K562 (cell line): Measurements from ENCODE around the gene SPINT2. TPM values are rescaled to one million over a fixed set of nuclear protein-coding genes. Genes with fewer than 3 reads are reported as not detected.

ENCODE experiments used
- ARID4B ChIP-seq: sonication (generic); formaldehyde crosslinking; IDR thresholded peaks from 2 replicates; pipeline ENCODE4 v1.8.0; 2022; ENCODE audit warnings: mild to moderate bottlenecking, missing genetic modification reagents
- CBFA2T3 ChIP-seq: fragments of 450-650 bp; IDR thresholded peaks from 2 replicates; pipeline ENCODE4 v1.6.1; 2017
- ELF4 ChIP-seq: fragments of 450-650 bp; formaldehyde crosslinking; IDR thresholded peaks from 2 replicates; pipeline ENCODE4 v1.4.0; 2022; ENCODE audit warnings: missing genetic modification characterization
- HDAC1 ChIP-seq, 2 experiments: fragments of 450-650 bp; IDR thresholded peaks; 2 replicates each; pipeline ENCODE4 v1.6.1; 2016 to 2017; ENCODE audit warnings: inconsistent platforms in 1 of 2, mild to moderate bottlenecking in 1 of 2, moderate library complexity in 1 of 2
- HMGN3 ChIP-seq: IDR thresholded peaks from 2 replicates; pipeline ENCODE4 v1.6.1; 2011; ENCODE audit warnings: borderline replicate concordance, low read depth, mild to moderate bottlenecking, mixed read lengths, low read length; ENCODE audit not compliant: insufficient read length; ENCODE audit errors: extremely low read depth
- L3MBTL2 ChIP-seq: fragments of 450-650 bp; IDR thresholded peaks from 2 replicates; pipeline ENCODE4 v1.6.1; 2016; ENCODE audit warnings: mild to moderate bottlenecking, moderate library complexity
- LARP7 ChIP-seq: fragments of 450-650 bp; IDR thresholded peaks from 2 replicates; pipeline ENCODE4 v1.6.1; 2016
- LEF1 ChIP-seq: fragments of 450-650 bp; IDR thresholded peaks from 2 replicates; pipeline ENCODE4 v1.6.1; 2016; ENCODE audit warnings: mild to moderate bottlenecking
- PKNOX1 ChIP-seq: fragments of 450-650 bp; IDR thresholded peaks from 2 replicates; pipeline ENCODE4 v1.6.1; 2016
- REST ChIP-seq, 2 experiments: fragments of 450-650 bp; formaldehyde crosslinking in 1 of 2; IDR thresholded peaks; 2 replicates each; pipeline versions ENCODE4 v1.4.0 to v1.6.1; 2014 to 2020; ENCODE audit warnings: mild to moderate bottlenecking in 2 of 2, borderline replicate concordance in 1 of 2, low read depth in 1 of 2
- RFX5 ChIP-seq: IDR thresholded peaks from 2 replicates; pipeline ENCODE4 v1.6.1; 2011; ENCODE audit warnings: low read depth, mild to moderate bottlenecking, improper control_type of control experiment, low read length
- TBP ChIP-seq: optimal IDR thresholded peaks from 2 replicates; pipeline ENCODE3; 2011; ENCODE audit warnings: low read depth, low read length, improper control_type of control experiment
- TFAP4 ChIP-seq: sonication (generic); formaldehyde crosslinking; IDR thresholded peaks from 2 replicates; pipeline ENCODE4 v1.8.0; 2022; ENCODE audit warnings: missing genetic modification reagents, mild to moderate bottlenecking, moderate library complexity, borderline replicate concordance
- polyA plus RNA-seq, 8 experiments: library from polyadenylated mRNA; depleted of rRNA in 4 of 8; stranded (reverse) in 5 of 8; unstranded in 3 of 8; fragments of >200 nt; fragmentation: Nextera tagmentation in 2 of 8; fragmentation: Illumina TruSeq in 1 of 8; extraction: Ambion mirVana in 2 of 8; extraction: Trizol in 1 of 8; gene quantifications; 2 replicates each; pipeline versions ENCODE4 v1.2.1 to v1.2.3, GENCODE V29; 2011 to 2014; ENCODE audit warnings: inconsistent platforms in 1 of 8, missing spikeins in 1 of 8
- total RNA-seq, 7 experiments: library from RNA; depleted of rRNA in 6 of 7; stranded (reverse); fragments of >200 nt in 6 of 7; fragmentation: Illumina TruSeq in 2 of 7; extraction: Trizol in 2 of 7; gene quantifications; 2 replicates each; pipeline versions ENCODE4 v1.2.1 to v1.2.3, GENCODE V29; 2011 to 2021; ENCODE audit warnings: low replicate concordance in 1 of 7

Gene SPINT2
- total and polyA plus RNA-seq, 9 of the 15 experiments (the other 6 are each of a cell fraction or from before 2014, with no cell fraction given) = 0.65 to 4.5 (median 3.4) TPM

GRCh38 chr19:38304866-38305429, 40.6 kb downstream of the SPINT2 start (continued):
- TF ChIP-seq REST (IDR thresholded peaks at IDR 0.05; ENCODE audit: borderline replicate concordance) = no peak
- 0 out of 2 replicates have a peak, but pooled peaks have one; percentile 9 for TF ChIP-seq REST (CRISPR knock-in tag; IDR thresholded peaks at IDR 0.05; ENCODE audit: low read depth)
- TF ChIP-seq ARID4B (CRISPR knock-in tag) = 0 out of 2 replicates have a peak, but pooled peaks have one; percentile 42
- peak; percentile 34 for TF ChIP-seq CBFA2T3
- TF ChIP-seq LARP7 = no peak
- TF ChIP-seq TBP = peak; percentile 46
- peak; percentile 85 for TF ChIP-seq PKNOX1
- TF ChIP-seq TFAP4 = peak; percentile 100
- TF ChIP-seq LEF1 = 0 out of 2 replicates have a peak, but pooled peaks have one; percentile 32
- TF ChIP-seq HMGN3 = peak; percentile 91
- no peak for TF ChIP-seq RFX5
- TF ChIP-seq HDAC1 (IDR thresholded peaks at IDR 0.05) = 0 out of 4 replicates have a peak, but pooled peaks of 1 of the 2 experiments have one; percentile 44
- TF ChIP-seq ELF4 (CRISPR knock-in tag) = no peak
- TF ChIP-seq L3MBTL2 = peak; percentile 37; the same call in 1 of the 2 replicates
